Keratinocyte (primary cell): Measurements from ENCODE around the gene ZNF598. TPM values are rescaled to one million over a fixed set of nuclear protein-coding genes. Genes with fewer than 3 reads are reported as not detected.

ENCODE experiments used
- DNase-seq: peaks from one replicate; pipeline ENCODE4 v3.0.0-alpha.2; 2011; ENCODE audit warnings: low read depth, missing footprints, low spot score
- FAIRE-seq: peaks from 2 replicates; lab custom pipeline; 2011; peaks lifted over from hg19 to GRCh38; lab: Jason Lieb, UNC
- H2AFZ ChIP-seq: 2 replicates; pipeline ENCODE4 v1.6.0; 2012; ENCODE audit warnings: low read length, control low read depth, inconsistent platforms; ENCODE audit not compliant: control insufficient read depth
- H3K27ac ChIP-seq: 2 replicates; pipeline ENCODE4 v1.5.1; 2011; ENCODE audit warnings: low read length; ENCODE audit not compliant: control insufficient read depth, insufficient read depth
- H3K27me3 ChIP-seq: 3 replicates; pipeline ENCODE4 v1.6.0; 2011; ENCODE audit warnings: low read length; ENCODE audit not compliant: control insufficient read depth, insufficient read depth; ENCODE audit errors: extremely low read depth
- H3K36me3 ChIP-seq, 2 experiments: 2 replicates in 1 of 2; 3 replicates in 1 of 2; pipeline ENCODE4 v1.5.1; 2011; ENCODE audit warnings: low read length in 2 of 2, mild to moderate bottlenecking in 1 of 2; ENCODE audit not compliant: control insufficient read depth in 2 of 2, insufficient read depth in 2 of 2; ENCODE audit errors: extremely low read depth in 1 of 2
- H3K4me1 ChIP-seq: 3 replicates; pipeline ENCODE4 v1.5.1; 2011; ENCODE audit warnings: low read length; ENCODE audit not compliant: control insufficient read depth, insufficient read depth; ENCODE audit errors: extremely low read depth
- H3K4me2 ChIP-seq: 3 replicates; pipeline ENCODE4 v1.6.0; 2011; ENCODE audit warnings: low read depth, low read length; ENCODE audit not compliant: control insufficient read depth, insufficient read depth; ENCODE audit errors: extremely low read depth
- H3K4me3 ChIP-seq, 3 experiments: fragments of 200-600 bp in 1 of 3; sonication (generic) in 1 of 3; 2 replicates in 2 of 3; 3 replicates in 1 of 3; pipeline ENCODE4 v1.5.1; 2011 to 2016; ENCODE audit warnings: low read length in 3 of 3, mild to moderate bottlenecking in 3 of 3, control low read depth in 2 of 3, inconsistent platforms in 1 of 3, low read depth in 1 of 3, mixed read lengths in 1 of 3, mixed run types in 1 of 3, moderate library complexity in 1 of 3; ENCODE audit not compliant: control insufficient read depth in 2 of 3, insufficient read depth in 2 of 3; ENCODE audit errors: extremely low read depth in 1 of 3
- H3K79me2 ChIP-seq: 2 replicates; pipeline ENCODE4 v1.6.0; 2012; ENCODE audit warnings: low read length; ENCODE audit not compliant: control insufficient read depth, insufficient read depth
- H3K9ac ChIP-seq: 3 replicates; pipeline ENCODE4 v1.6.0; 2011; ENCODE audit warnings: low read length; ENCODE audit not compliant: control insufficient read depth, insufficient read depth; ENCODE audit errors: extremely low read depth
- H3K9me1 ChIP-seq: 3 replicates; pipeline ENCODE4 v1.6.0; 2011; ENCODE audit warnings: low read length; ENCODE audit not compliant: control insufficient read depth, insufficient read depth; ENCODE audit errors: extremely low read depth
- H3K9me3 ChIP-seq: 2 replicates; pipeline ENCODE4 v1.5.1; 2012; ENCODE audit warnings: low read depth, low read length; ENCODE audit not compliant: control insufficient read depth
- H4K20me1 ChIP-seq: 3 replicates; pipeline ENCODE4 v1.6.0; 2011; ENCODE audit warnings: low read length; ENCODE audit not compliant: control insufficient read depth, insufficient read depth; ENCODE audit errors: extremely low read depth
- CTCF ChIP-seq, 3 experiments: IDR thresholded peaks in 1 of 3; conservative IDR thresholded peaks in 1 of 3; optimal IDR thresholded peaks in 1 of 3; 2 replicates in 2 of 3; 3 replicates in 1 of 3; pipeline versions ENCODE3 to v1.5.1; 2011; ENCODE audit warnings: low read length in 3 of 3, mild to moderate bottlenecking in 3 of 3, moderate library complexity in 2 of 3, control low read depth in 1 of 3, inconsistent platforms in 1 of 3; ENCODE audit not compliant: insufficient read depth in 2 of 3; ENCODE audit errors: extremely low read depth in 1 of 3
- EZH2 ChIP-seq: IDR thresholded peaks from one replicate; pipeline ENCODE4 v1.6.1; 2012; ENCODE audit warnings: inconsistent platforms, mild to moderate bottlenecking, low read length, moderate library complexity
- dilution Hi-C: fragments of 300-500 bp; cut with MboI; formaldehyde crosslinking; loops from one replicate; pipeline ENCODE4 v1.7.0; 2020; ENCODE audit warnings: low sequenced_read_pairs; ENCODE audit not compliant: extremely low pct_ligation_motif_present
- polyA plus RNA-seq, 5 experiments: library from polyadenylated mRNA; depleted of rRNA in 3 of 5; stranded (reverse) in 3 of 5; stranded (forward) in 1 of 5; unstranded in 1 of 5; fragments of >200 nt; gene quantifications; 1 replicate in 1 of 5; 2 replicates in 3 of 5; 3 replicates in 1 of 5; pipeline versions ENCODE4 v1.2.1 to v1.2.3, GENCODE V29; 2011 to 2012; ENCODE audit warnings: missing spikeins in 2 of 5, low read depth in 1 of 5, low replicate concordance in 1 of 5

Gene ZNF598
- polyA plus RNA-seq, 1 donor (not counting 4 experiments of a cell fraction or from before 2014, with no cell fraction given) = 18.0 TPM

GRCh38 chr16:1998360-1998835 is 11.2 kb downstream of the ZNF598 start:
- no peaks in the 10 kb centered on the region for H3K9me3 ChIP-seq
- no peak overlapping the region for H3K4me3 ChIP-seq
- H3K27ac ChIP-seq = no peak overlapping the region
- no peaks in the 10 kb centered on the region for H3K9me1 ChIP-seq
- no peak for TF ChIP-seq EZH2
- TF ChIP-seq CTCF (optimal IDR thresholded peaks at IDR 0.05 in 1 of 3, IDR thresholded peaks at IDR 0.05 in 1 of 3, conservative IDR thresholded peaks at IDR 0.05 in 1 of 3; ENCODE audit: extremely low read depth in 1 of 3, insufficient read depth in 2 of 3, low read length in 3 of 3) = no peak
- H3K36me3 ChIP-seq = peaks cover 42 to 47% of the 10 kb centered on the region in 2 experiments
- FAIRE-seq = no peak
- no peak overlapping the region for H3K9ac ChIP-seq
- H3K4me1 ChIP-seq = peaks cover 4% of the 10 kb centered on the region
- no peak overlapping the region for H3K4me2 ChIP-seq
- H3K27me3 ChIP-seq = no peaks in the 10 kb centered on the region
- H2AFZ ChIP-seq = no peak overlapping the region
- peaks cover 19% of the 10 kb centered on the region for H3K79me2 ChIP-seq
- DNase-seq = no peak
- peaks cover 17% of the 10 kb centered on the region for H4K20me1 ChIP-seq
- dilution Hi-C loops = no loop called here

- Histone ChIP-seq H3K9me3 (no peaks in the 10 kb centered on the region), H3K4me3 (no peak overlapping the region), H3K27ac (no peak overlapping the region), H3K36me3 (peaks cover 40 to 42% of the 10 kb centered on the region in 2 experiments), H3K4me2 (no peak overlapping the region), H3K27me3 (no peaks in the 10 kb centered on the region), H2AFZ (no peak overlapping the region), H3K79me2 (peaks cover 12% of the 10 kb centered on the region), H4K20me1 (peaks cover 12% of the 10 kb centered on the region), H3K9me1 (no peaks in the 10 kb centered on the region), H3K4me1 (peaks cover 4% of the 10 kb centered on the region), H3K9ac (no peak overlapping the region)
- DNase-seq = no peak
- TF ChIP-seq EZH2 = no peak
- no peak for TF ChIP-seq CTCF (optimal IDR thresholded peaks at IDR 0.05 in 1 of 3, IDR thresholded peaks at IDR 0.05 in 1 of 3, conservative IDR thresholded peaks at IDR 0.05 in 1 of 3; ENCODE audit: extremely low read depth in 1 of 3, insufficient read depth in 2 of 3, low read length in 3 of 3)
- no peak for FAIRE-seq
- dilution Hi-C loops = no loop called here
Measured at GRCh38 chr16:1997494-1998359, 11.9 kb downstream of the ZNF598 start.
